Effector CD8-positive, alpha-beta T cell (primary cell): Measurements from ENCODE around the gene OCEL1.
A peak's percentile ranks its signal among the peaks of the same experiment; 100 is the strongest.
"Not testable (repeated sequence)": the region's sequence is repeated elsewhere in the genome, so short reads cannot be mapped to it uniquely, and the experiment has no call there.

Experiments
- DNase-seq: peaks from one replicate; lab custom pipeline; 2025; lab: John Stamatoyannopoulos, UW

OCEL1 gene

DNA sequence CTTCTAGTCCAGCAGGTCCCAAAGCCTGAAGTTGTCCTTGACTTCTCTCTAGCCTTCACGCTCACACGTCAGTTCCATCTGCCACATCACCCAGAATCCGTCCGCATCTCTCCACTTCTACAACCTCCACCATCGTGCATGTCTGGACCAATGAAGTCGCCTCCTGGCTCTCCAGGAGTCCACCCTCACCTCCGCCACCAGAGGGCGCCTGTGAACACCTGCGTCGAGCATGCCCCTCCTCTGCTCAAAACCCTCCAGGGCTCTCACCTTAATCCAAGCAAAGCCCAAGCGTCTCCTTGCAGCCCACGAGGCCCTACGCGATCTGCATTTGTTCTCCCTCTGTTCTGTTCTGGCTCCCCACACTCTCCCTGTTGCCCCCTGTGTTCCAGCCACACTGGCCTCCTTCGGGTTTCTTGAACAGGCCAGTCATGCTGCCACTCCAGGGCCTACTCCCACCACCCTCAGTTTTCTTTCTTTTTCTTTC lies 34.9 kb downstream of the OCEL1 start:
- peak; percentile 82 for DNase-seq

DNA sequence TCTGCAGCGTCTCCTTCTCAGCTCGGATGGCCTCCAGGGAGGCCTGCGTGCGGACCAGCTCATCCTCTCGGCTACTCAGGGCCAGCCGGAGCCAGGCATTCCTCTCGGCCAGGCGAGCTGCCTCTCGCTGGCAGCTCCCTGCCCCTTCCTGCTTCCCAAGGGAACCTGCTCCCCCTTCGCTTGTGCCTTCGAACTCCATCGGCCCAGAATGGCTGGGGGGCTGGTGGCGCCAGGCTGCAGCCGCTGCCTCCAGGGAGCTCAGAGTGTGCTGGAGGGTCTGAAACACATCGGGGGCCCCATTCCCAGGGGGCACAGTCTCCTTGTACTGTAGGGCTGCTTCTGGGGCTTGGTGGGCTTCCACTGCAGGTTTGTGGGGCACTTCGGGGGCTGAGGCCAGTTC lies 36.5 kb downstream of the OCEL1 start:
- DNase-seq: no peak

DNA sequence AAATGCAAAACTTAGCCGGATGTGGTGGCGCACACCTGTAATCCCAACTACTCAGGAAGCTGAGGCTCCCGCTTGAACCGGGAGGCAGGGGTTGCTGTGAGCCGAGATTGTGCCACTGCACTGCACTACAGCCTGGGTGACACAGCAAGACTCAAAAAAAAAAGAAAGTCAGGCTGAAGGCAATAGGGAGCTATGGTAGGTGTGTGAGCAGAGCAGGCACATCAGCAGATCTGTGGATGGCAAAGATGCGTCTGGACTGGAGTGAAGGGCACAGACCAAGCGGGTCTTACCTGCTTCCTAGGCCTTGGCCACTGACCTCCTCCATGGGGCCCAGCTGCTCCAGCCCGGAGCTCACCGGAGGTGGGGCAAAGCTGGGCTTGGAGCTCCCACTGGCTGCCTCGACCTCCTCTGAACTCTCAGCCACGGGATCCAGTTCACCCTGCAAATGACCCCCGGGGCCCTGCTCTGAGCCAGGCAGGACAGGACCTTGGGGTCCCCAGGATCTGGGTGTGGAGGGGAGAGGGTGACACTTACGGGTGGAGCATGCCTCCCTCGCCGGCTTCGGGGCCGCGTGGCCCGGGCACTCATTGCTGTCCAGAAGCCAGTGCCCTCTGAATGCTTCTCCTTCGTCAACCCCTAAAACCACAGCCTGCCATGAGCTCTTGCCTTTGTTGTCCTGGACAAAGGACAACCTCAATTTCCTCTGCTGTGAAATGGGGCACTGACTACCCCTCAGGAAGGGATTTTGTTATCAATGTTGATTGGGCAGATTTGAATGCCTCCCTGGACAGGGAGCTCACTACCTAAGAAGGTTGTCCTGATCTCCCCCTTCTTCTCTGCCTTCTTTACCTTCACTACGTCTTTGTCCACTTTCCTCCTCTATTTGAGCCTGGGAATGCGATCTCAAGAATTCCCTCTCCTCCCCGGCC lies 38.0 kb downstream of the OCEL1 start:
- no peak for DNase-seq

GRCh38 chr19:17264641-17264979 lies 38.6 kb downstream of the OCEL1 start, which contains the start of gene USHBP1:
TSS of gene USHBP1 (minus strand) at chr19:17264745. CDS start at chr19:17264299, 446 bp downstream.
- DNase-seq: no peak

GRCh38 chr19:17266026-17266425 lies 40.0 kb downstream of the OCEL1 start:
- no peak for DNase-seq

- DNase-seq: no peak
Measured at GRCh38 chr19:17266589-17266974, 40.6 kb downstream of the OCEL1 start.

DNA sequence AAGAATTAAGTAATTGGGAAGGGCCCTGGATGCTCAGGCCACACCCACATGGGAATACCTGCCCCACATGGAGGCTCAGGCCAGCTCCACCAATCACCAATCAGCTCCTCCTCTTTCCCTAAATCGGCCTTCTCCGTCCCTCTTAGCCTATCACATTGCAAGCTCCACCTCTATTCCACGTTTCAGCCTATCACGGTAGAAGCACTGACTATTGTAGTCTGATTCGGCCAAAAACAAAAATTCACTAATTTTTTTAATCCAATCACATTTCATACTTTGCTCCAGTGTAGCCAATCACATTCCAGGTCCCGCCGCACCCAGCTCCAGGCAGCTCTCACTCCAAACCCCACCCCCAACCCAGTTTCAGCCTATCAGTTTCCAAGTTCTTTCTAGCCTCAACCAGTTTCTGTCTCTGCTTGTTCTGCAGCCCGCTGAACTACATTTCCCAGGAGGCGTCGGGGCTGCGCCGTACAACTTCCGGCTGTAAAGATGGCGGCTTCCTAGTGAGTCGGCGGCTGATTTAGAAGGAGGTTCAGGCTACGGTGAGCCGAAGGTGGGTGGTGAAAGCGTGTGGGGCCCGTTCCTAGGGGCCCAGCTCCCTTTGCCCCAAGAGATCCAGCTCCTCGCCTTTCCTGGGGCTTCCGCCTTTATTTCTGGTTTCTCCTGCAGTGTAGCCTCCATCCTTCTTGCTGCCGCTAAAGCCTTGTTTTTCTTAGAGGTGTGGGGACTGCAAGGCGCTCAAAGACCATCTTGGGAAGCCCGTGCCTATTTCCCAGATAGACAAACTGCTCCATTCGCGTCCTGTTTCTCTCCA lies 41.2 kb downstream of the OCEL1 start, which contains the start of gene BABAM1:
Gene BABAM1 (plus strand): TSS at position 469 of the 814 bp plus-strand sequence. CDS start 1,364 bp downstream, outside the sequence.
- peak; percentile 89 for DNase-seq

- no peak for DNase-seq
Measured at GRCh38 chr19:17268754-17269153, 42.7 kb downstream of the OCEL1 start.

- DNase-seq: not testable (repeated sequence)
Measured at GRCh38 chr19:17274892-17275291, 48.9 kb downstream of the OCEL1 start.

DNA sequence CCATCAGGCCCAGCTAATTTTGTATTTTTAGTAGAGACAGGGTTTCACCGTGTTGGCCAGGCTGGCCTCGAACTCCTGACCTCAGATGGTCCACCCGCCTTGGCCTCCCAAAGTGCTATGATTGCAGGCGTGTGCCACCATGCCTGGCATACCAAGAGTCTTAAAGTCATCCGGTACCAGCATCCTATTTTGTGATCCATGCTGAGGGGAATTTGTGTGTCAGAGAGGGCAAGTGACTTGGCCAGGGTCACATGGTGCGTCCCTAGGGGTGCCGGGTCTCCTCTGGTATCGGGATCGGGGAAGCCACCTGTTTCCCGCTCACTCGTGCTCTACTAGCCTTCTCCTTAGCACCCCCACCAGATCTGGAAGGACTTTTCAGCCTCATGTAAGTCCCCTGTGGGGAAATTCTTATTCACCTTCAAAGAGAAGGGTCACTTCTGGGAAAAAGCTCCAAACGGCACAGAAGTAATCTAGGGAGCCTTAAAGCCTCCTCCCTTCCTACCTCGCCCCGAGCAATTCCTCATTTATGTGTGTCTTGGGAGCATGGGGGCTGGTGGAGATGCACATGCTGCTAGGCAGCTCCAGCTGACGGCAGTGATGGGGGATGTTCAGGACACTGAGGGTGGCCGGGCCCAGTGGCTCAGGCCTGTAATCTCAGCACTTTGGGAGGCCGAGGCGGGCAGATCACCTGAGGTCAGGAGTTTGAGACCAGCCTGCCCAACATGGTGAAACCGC lies 49.6 kb downstream of the OCEL1 start:
- no peak for DNase-seq
